ENCODE data around the gene STN1.

- TF ChIP-seq CTCF (IDR thresholded peaks at IDR 0.05), result no peak
- no peak for TF ChIP-seq POLR2AphosphoS5 (IDR thresholded peaks at IDR 0.05; ENCODE audit: low read depth, low read length)
Observed at GRCh38 chr10:103838862-103839518, 79.0 kb downstream of the STN1 start.
